Brain microvascular endothelial cell (primary cell): ENCODE measurements around the gene ERG.

Experiments
- DNase-seq: peaks from one replicate; pipeline ENCODE4 v3.0.0-alpha.2; 2020
- H3K27ac ChIP-seq: fragments of 250-450 bp; sonication (Bioruptor Pico); 2 replicates; pipeline ENCODE4 v1.5.1; 2020; ENCODE audit warnings: mild to moderate bottlenecking, moderate library complexity
- H3K27me3 ChIP-seq: fragments of 250-450 bp; sonication (Bioruptor Pico); replicated peaks from 2 replicates; pipeline ENCODE4 v1.5.1; 2020; ENCODE audit warnings: mild to moderate bottlenecking
- H3K36me3 ChIP-seq: fragments of 250-450 bp; sonication (Bioruptor Pico); replicated peaks from 2 replicates; pipeline ENCODE4 v1.5.1; 2020; ENCODE audit warnings: mild to moderate bottlenecking
- H3K4me3 ChIP-seq: 2 replicates; pipeline ENCODE4 v1.5.1; 2011; ENCODE audit warnings: low read depth, mild to moderate bottlenecking, control low read depth, low read length, moderate library complexity
- in situ Hi-C: cut with HindIII; loops from 2 replicates; pipeline ENCODE4 v1.10.0; 2017; ENCODE audit warnings: low sequenced_read_pairs, low pct_ligation_motif_present
- TF ChIP-seq, protein P1 (sequence below): IDR thresholded peaks from 2 replicates; pipeline ENCODE4 v1.5.1; 2011; ENCODE audit warnings: low read depth, mild to moderate bottlenecking, moderate library complexity, low read length, control low read depth, inconsistent platforms; ENCODE audit errors: missing control alignments

Gene ERG

DNA sequence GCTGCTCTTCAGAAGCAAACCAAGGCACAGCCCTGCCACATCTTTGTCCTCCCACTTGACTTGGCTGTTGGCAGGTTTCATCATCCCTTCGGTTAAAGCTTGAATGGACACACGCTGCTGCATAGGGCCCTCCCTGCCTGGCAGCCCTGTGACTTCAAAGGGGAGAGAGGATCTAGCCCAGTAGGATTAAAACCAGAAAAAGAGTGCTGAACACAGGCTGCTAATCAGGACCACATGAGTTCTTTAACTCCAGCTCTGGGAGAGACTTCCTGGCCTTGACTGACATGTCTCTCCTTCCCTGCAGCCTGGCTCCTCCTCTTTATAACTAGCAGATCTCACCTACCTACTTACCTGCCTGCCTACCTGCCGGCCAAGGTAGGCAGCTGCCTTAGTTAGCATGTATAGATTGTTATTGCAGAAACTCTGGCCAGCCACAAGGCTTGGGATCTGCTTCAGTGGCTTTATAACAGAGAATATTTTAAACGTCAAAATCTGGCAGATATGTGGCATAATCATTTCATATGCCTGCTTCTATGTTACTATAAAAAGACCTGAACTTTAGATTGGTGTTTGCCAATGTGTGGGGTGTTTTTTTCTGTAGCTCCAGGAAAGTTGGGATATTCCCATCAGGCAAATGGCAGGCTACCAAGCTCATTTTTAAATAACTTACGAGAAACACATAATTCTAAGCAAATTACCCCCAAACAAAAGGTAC, 49.4 kb downstream of the ERG start:
- Histone ChIP-seq H3K27me3 (no peaks in the 10 kb centered on the region), H3K36me3 (no peaks in the 10 kb centered on the region), H3K27ac (no peak overlapping the region), H3K4me3 (no peak overlapping the region)
- TF ChIP-seq, protein P1, sequence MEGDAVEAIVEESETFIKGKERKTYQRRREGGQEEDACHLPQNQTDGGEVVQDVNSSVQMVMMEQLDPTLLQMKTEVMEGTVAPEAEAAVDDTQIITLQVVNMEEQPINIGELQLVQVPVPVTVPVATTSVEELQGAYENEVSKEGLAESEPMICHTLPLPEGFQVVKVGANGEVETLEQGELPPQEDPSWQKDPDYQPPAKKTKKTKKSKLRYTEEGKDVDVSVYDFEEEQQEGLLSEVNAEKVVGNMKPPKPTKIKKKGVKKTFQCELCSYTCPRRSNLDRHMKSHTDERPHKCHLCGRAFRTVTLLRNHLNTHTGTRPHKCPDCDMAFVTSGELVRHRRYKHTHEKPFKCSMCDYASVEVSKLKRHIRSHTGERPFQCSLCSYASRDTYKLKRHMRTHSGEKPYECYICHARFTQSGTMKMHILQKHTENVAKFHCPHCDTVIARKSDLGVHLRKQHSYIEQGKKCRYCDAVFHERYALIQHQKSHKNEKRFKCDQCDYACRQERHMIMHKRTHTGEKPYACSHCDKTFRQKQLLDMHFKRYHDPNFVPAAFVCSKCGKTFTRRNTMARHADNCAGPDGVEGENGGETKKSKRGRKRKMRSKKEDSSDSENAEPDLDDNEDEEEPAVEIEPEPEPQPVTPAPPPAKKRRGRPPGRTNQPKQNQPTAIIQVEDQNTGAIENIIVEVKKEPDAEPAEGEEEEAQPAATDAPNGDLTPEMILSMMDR, result no peak
- no peak for DNase-seq
- in situ Hi-C loops, result no loop called here

DNA sequence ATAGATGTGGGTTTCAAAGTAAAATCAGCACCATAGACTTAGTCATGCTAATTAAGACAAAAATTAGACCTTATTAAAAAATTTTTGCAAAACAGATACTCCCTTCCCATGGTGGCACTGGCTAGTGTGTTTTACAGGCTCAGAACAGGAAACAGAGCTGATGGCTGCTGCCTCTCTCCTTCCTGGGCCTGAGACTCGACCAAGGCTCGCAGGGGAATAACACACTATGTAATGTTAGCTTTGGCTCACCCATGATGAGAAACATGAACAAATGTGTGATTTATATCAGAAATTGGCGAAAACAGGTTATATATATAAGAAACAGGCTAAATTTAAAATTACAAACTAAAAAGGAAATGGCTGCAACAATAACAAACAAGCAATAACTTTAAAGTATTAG, 50.7 kb downstream of the ERG start:
- Histone ChIP-seq H3K27ac (no peak overlapping the region), H3K27me3 (no peaks in the 10 kb centered on the region), H3K4me3 (no peak overlapping the region), H3K36me3 (no peaks in the 10 kb centered on the region)
- no peak for DNase-seq
- TF ChIP-seq, protein P1, result no peak
- in situ Hi-C loops, result no loop called here

DNA sequence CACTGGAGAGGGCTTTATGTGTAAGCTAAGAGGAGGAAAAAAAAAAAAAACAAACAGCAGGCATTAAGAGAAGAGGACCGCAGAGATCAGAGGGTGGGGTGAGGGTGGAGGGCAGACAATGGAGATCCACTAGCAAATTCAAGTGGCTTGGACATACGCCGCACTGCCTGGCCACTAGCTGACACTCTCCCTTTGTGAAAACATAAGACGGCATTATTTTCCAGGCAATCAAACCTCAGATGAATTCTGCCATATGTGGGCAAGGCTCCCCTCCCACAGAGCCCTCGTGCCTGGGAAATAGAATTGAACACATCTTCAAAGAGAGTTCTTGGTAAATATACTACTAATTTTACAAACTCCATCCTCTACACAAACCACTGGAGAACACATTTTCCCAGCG, 53.6 kb downstream of the ERG start:
- Histone ChIP-seq H3K36me3 (no peaks in the 10 kb centered on the region), H3K27me3 (no peaks in the 10 kb centered on the region), H3K4me3 (no peak overlapping the region), H3K27ac (no peak overlapping the region)
- in situ Hi-C loops, result no loop called here
- TF ChIP-seq, protein P1, result peak; percentile 12
- no peak for DNase-seq

DNA sequence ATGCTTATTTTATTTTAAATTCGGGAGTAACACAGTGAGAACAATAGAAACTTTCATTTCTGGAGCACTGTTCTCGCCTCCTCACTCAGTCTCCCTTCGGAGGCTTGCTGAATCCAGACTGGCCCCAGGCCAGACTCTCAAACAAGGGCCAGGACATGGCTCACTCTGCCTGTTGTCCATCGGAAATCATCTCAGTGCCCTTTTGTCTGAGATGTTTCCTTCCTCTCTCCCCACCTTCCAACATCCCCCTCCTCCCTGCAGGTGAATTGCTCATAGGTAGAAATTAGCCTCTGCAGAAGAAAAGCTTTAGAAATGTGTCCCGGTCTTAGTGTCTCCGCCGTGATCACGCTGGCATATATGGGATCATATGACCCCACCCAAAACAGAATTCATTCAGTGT, 55.2 kb downstream of the ERG start:
- no peaks in the 10 kb centered on the region for H3K27me3 ChIP-seq
- no peaks in the 10 kb centered on the region for H3K36me3 ChIP-seq
- TF ChIP-seq, protein P1, result no peak
- DNase-seq, result no peak
- no peak overlapping the region for H3K27ac ChIP-seq
- no peak overlapping the region for H3K4me3 ChIP-seq
- in situ Hi-C loops, result no loop called here

DNA sequence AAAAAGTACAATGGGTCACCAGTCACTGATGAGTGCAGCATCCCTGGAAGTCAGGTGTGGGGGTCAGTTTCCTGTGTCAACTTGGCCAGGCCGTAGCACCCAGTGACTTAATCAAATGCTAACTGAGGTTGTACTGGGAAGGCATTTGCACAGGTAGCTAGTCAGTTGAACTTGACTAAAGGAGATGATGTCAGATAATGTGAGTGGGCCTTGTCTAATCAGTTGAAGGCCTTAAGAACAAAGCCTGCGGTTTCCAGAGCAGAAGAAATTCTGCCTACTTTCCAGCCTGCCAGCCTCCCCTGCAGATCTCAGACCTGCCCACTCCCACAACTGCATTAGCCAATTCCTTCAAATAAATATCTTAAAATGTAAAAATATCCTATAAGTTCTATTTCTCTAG, 57.1 kb downstream of the ERG start:
- no peak overlapping the region for H3K4me3 ChIP-seq
- H3K27ac ChIP-seq, result peak overlapping the region; percentile 83
- DNase-seq, result no peak
- in situ Hi-C loops, result no loop called here
- no peaks in the 10 kb centered on the region for H3K36me3 ChIP-seq
- TF ChIP-seq, protein P1, result no peak
- no peaks in the 10 kb centered on the region for H3K27me3 ChIP-seq

DNA sequence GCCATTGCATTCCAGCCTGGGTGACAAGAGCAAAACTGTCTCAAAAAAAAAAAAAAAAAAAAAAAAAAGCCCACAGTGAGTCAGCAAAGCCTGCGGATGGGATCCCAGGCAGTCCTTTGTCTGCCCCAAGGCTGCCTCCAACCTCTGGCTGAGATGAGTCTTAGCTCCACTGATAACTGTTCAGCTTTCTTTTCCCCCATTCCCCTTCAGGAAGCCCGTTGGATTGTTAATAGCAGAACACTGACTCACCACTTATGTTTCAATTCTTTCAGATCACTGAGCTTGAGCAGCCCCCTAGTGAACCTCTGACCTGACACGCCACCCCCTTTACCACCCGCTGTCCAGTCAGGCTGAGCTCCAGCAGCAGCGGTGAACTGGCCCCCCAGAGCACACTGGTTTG, 57.5 kb downstream of the ERG start:
- H3K36me3 ChIP-seq, result no peaks in the 10 kb centered on the region
- H3K27me3 ChIP-seq, result no peaks in the 10 kb centered on the region
- H3K27ac ChIP-seq, result peak overlapping the region; percentile 83
- no peak overlapping the region for H3K4me3 ChIP-seq
- TF ChIP-seq, protein P1, result no peak
- in situ Hi-C loops, result no loop called here
- peak; percentile 94 for DNase-seq
